Mammary epithelial cell (primary cell): Measurements from ENCODE around the gene OR2W1.

Source experiments
- EZH2 ChIP-seq: IDR thresholded peaks from 2 replicates; pipeline ENCODE4 v1.6.1; 2012; ENCODE audit warnings: low read length, inconsistent platforms, borderline replicate concordance
- TF ChIP-seq, protein P1 (sequence below), 2 donors: IDR thresholded peaks in 1 of 2; conservative IDR thresholded peaks in 1 of 2; 2 replicates each; pipeline ENCODE4 v1.5.1; 2011 to 2012; ENCODE audit warnings: inconsistent platforms in 2 of 2, low read length in 2 of 2, mild to moderate bottlenecking in 2 of 2, control low read depth in 1 of 2, low read depth in 1 of 2; ENCODE audit not compliant: insufficient read depth in 1 of 2; ENCODE audit errors: extremely low read depth in 1 of 2

DNA sequence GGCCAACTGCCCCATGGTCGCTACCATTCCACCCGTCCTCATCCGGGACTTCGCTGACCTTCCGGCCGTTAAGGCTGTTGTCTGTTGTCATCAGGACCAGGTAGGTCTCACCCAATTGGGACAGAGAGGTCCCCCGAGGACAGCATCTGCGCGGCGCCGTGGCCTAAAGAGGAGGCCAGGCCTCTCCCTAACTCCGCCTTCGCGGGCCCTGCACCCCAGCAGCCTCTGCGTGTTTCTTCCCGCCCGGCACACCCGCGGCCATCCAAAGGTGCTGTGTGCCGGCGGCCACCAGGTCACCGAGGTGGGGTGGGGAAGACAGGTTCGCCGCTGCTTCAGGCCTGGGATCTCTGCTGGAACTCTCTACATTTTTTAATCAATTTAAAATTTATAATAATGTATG is 9.0 kb downstream of the OR2W1 start:
- TF ChIP-seq, protein P1, sequence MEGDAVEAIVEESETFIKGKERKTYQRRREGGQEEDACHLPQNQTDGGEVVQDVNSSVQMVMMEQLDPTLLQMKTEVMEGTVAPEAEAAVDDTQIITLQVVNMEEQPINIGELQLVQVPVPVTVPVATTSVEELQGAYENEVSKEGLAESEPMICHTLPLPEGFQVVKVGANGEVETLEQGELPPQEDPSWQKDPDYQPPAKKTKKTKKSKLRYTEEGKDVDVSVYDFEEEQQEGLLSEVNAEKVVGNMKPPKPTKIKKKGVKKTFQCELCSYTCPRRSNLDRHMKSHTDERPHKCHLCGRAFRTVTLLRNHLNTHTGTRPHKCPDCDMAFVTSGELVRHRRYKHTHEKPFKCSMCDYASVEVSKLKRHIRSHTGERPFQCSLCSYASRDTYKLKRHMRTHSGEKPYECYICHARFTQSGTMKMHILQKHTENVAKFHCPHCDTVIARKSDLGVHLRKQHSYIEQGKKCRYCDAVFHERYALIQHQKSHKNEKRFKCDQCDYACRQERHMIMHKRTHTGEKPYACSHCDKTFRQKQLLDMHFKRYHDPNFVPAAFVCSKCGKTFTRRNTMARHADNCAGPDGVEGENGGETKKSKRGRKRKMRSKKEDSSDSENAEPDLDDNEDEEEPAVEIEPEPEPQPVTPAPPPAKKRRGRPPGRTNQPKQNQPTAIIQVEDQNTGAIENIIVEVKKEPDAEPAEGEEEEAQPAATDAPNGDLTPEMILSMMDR (conservative IDR thresholded peaks at IDR 0.05 in 1 of 2, IDR thresholded peaks at IDR 0.05 in 1 of 2; ENCODE audit: extremely low read depth in 1 of 2, insufficient read depth in 1 of 2, low read depth in 1 of 2, low read length in 2 of 2): no peak
- no peak for TF ChIP-seq EZH2
